HG03442 (cell line): ENCODE results near the gene TRPM8.
"Not testable (repeated sequence)": the region's sequence is repeated elsewhere in the genome, so short reads cannot be mapped to it uniquely, and the experiment has no call there.

Source experiments
- ATAC-seq: cut with Tn5 transposase; IDR thresholded peaks from one replicate; pipeline ENCODE4 v1.9.1; 2021; ENCODE audit warnings: mild to moderate bottlenecking, moderate library complexity; ENCODE audit not compliant: unreplicated experiment

TRPM8 gene

GRCh38 chr2:233917116-233917515 lies at the start of gene TRPM8:
Gene TRPM8 (plus strand): TSS chr2:233917373. CDS start chr2:233926538, 9,165 bp downstream.
- ATAC-seq: no peak

GRCh38 chr2:233867993-233868532 lies 49.1 kb upstream of the TRPM8 start, which contains the start of gene MSL3B:
Gene MSL3B (minus strand): TSS chr2:233868386.
- peak; percentile 66 for ATAC-seq

- ATAC-seq: no peak
Observed at GRCh38 chr2:233871432-233871831, 45.7 kb upstream of the TRPM8 start.

GRCh38 chr2:233872125-233872524 lies 45.0 kb upstream of the TRPM8 start:
- not testable (repeated sequence) for ATAC-seq

- no peak for ATAC-seq
Observed at GRCh38 chr2:233882353-233882752, 34.8 kb upstream of the TRPM8 start.

GRCh38 chr2:233892793-233893192 lies 24.4 kb upstream of the TRPM8 start:
- ATAC-seq: no peak

GRCh38 chr2:233896253-233896652 lies 20.9 kb upstream of the TRPM8 start:
- ATAC-seq: not testable (repeated sequence)

GRCh38 chr2:233901367-233901766 lies 15.8 kb upstream of the TRPM8 start:
- ATAC-seq: no peak

- ATAC-seq: no peak
Observed at GRCh38 chr2:233901884-233902283, 15.3 kb upstream of the TRPM8 start.

- ATAC-seq: no peak
Observed at GRCh38 chr2:233905945-233906344, 11.2 kb upstream of the TRPM8 start.

GRCh38 chr2:233907627-233908026 lies 9.5 kb upstream of the TRPM8 start:
- ATAC-seq: no peak

GRCh38 chr2:233912691-233913423 lies 4.3 kb upstream of the TRPM8 start:
- ATAC-seq: no peak

GRCh38 chr2:233915128-233915527 lies 2.0 kb upstream of the TRPM8 start:
- no peak for ATAC-seq

GRCh38 chr2:233919319-233919718 lies 2.1 kb downstream of the TRPM8 start:
- ATAC-seq: no peak

- ATAC-seq: no peak
Observed at GRCh38 chr2:233919938-233920337, 2.8 kb downstream of the TRPM8 start.

- no peak for ATAC-seq
Observed at GRCh38 chr2:233922471-233922870, 5.3 kb downstream of the TRPM8 start.

GRCh38 chr2:233925402-233925801 lies 8.2 kb downstream of the TRPM8 start:
- no peak for ATAC-seq

- ATAC-seq: no peak
Observed at GRCh38 chr2:233926806-233927205, 9.6 kb downstream of the TRPM8 start.

- no peak for ATAC-seq
Observed at GRCh38 chr2:233928594-233929351, 11.6 kb downstream of the TRPM8 start.

- ATAC-seq: no peak
Observed at GRCh38 chr2:233929352-233930022, 12.3 kb downstream of the TRPM8 start.

GRCh38 chr2:233934524-233934923 lies 17.4 kb downstream of the TRPM8 start:
- ATAC-seq: no peak
